GM21529 (cell line): ENCODE data around the gene RPTOR.

Experiments
- ATAC-seq: cut with Tn5 transposase; IDR thresholded peaks from one replicate; pipeline ENCODE4 v1.9.1; 2021; ENCODE audit not compliant: unreplicated experiment

RPTOR gene

GRCh38 chr17:80984749-80985148, 440.1 kb downstream of the RPTOR start:
- no peak for ATAC-seq

GRCh38 chr17:80986046-80986445, 441.4 kb downstream of the RPTOR start:
- no peak for ATAC-seq

- ATAC-seq: no peak
These were observed 442.3 kb downstream of the RPTOR start for GRCh38 chr17:80986816-80987475.

- no peak for ATAC-seq
These were observed 443.4 kb downstream of the RPTOR start for GRCh38 chr17:80987941-80988461.

GRCh38 chr17:80989586-80989913, 444.9 kb downstream of the RPTOR start:
- no peak for ATAC-seq

GRCh38 chr17:80990921-80991644, 446.4 kb downstream of the RPTOR start:
- no peak for ATAC-seq

GRCh38 chr17:80991645-80992076, 447.0 kb downstream of the RPTOR start, which contains the start of gene CHMP6:
Gene CHMP6 (plus strand): TSS chr17:80991841. CDS start chr17:80991919, 78 bp downstream.
- ATAC-seq: no peak

- no peak for ATAC-seq
These were observed 447.7 kb downstream of the RPTOR start for GRCh38 chr17:80992077-80992947.

GRCh38 chr17:80992948-80993624, 448.4 kb downstream of the RPTOR start:
- ATAC-seq: no peak

- no peak for ATAC-seq
These were observed 450.5 kb downstream of the RPTOR start for GRCh38 chr17:80995131-80995530.

GRCh38 chr17:80996422-80997305, 452.0 kb downstream of the RPTOR start:
- no peak for ATAC-seq

GRCh38 chr17:80997424-80998117, 452.9 kb downstream of the RPTOR start:
- ATAC-seq: no peak

GRCh38 chr17:80998118-80998747, 453.6 kb downstream of the RPTOR start:
- ATAC-seq: no peak

- no peak for ATAC-seq
These were observed 454.3 kb downstream of the RPTOR start for GRCh38 chr17:80998748-80999535.

GRCh38 chr17:80999536-81000333, 455.1 kb downstream of the RPTOR start:
- ATAC-seq: no peak

GRCh38 chr17:81000334-81000630, 455.6 kb downstream of the RPTOR start:
- no peak for ATAC-seq

GRCh38 chr17:81000631-81001357, 456.2 kb downstream of the RPTOR start:
- no peak for ATAC-seq
